ENCODE measurements around the gene PRRT2.
A peak's percentile ranks its signal among the peaks of the same experiment; 100 is the strongest.

Gene PRRT2

DNA sequence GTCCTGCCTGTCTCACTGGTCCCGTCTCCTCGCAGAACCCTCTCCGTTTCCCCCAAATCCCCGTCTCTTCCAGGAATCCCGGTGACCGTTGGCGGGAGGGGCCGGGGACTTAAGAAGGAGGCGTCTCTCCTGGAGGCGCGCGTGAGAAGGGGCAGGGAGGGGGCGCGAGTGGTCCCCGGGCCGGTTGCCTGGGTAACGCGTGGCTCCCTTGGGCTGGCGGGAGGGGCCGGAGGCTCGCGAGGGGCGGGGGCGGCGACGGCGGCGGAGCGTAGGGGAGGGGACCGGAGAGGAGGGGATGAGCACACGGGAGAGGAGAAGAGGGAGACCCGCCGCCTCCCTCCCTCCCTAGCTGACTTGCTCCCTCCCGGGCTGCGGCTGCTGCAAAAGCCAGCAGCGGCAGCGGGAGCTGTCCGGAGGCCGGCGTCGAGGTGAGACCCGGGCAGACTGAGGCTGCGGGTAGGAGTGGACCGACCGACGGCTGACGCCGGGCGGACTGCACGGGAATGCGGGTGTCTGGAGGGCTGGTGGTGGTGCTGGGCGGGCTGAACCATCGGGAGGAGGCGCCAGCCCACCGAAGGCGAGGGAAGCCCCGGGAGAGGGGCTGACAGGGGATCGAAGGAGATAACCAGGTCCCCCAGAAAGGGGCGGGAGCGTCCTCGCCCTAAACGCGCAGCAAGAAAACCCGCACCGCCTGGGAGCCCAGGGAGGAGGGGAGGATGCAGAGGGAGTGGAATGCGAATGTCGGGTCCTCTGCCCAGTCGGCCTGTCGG, at the start of gene PRRT2:
Gene PRRT2 (plus strand): TSS at position 298 of the 770 bp plus-strand sequence. CDS start 862 bp downstream, outside the sequence.
- peak; percentile 87 for DNase-seq (ENCODE audit: low spot score)
- TF ChIP-seq, protein P1, sequence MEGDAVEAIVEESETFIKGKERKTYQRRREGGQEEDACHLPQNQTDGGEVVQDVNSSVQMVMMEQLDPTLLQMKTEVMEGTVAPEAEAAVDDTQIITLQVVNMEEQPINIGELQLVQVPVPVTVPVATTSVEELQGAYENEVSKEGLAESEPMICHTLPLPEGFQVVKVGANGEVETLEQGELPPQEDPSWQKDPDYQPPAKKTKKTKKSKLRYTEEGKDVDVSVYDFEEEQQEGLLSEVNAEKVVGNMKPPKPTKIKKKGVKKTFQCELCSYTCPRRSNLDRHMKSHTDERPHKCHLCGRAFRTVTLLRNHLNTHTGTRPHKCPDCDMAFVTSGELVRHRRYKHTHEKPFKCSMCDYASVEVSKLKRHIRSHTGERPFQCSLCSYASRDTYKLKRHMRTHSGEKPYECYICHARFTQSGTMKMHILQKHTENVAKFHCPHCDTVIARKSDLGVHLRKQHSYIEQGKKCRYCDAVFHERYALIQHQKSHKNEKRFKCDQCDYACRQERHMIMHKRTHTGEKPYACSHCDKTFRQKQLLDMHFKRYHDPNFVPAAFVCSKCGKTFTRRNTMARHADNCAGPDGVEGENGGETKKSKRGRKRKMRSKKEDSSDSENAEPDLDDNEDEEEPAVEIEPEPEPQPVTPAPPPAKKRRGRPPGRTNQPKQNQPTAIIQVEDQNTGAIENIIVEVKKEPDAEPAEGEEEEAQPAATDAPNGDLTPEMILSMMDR (IDR thresholded peaks at IDR 0.05) = no peak
- Histone ChIP-seq H3K4me3 (peak within 1 kb of the TSS; percentile 78), H3K27ac (peak within 1 kb of the TSS; percentile 95 to 98)

DNA sequence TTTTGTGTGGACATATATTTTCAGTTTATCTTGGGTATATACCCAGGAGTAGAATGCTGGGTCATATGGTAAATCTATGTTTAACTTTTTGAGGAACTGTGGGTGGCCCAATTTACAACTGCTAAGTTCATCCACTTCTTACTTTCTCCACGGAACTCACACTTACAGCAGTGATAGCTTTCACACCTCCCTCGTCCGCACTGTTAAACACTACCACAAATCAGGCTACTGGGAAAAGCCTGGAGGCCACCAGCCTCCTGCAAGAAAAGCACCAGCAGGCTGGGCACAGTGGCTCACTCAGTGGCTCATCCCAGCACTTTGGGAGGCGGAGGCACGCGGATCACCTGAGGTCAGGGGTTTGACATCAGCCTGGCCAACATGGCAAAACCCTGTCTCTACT, 48.7 kb upstream of the PRRT2 start:
- no peak for DNase-seq (ENCODE audit: low spot score)
- Histone ChIP-seq H3K27ac (no peak overlapping the region), H3K4me3 (no peak overlapping the region)
- TF ChIP-seq, protein P1 (IDR thresholded peaks at IDR 0.05) = no peak

DNA sequence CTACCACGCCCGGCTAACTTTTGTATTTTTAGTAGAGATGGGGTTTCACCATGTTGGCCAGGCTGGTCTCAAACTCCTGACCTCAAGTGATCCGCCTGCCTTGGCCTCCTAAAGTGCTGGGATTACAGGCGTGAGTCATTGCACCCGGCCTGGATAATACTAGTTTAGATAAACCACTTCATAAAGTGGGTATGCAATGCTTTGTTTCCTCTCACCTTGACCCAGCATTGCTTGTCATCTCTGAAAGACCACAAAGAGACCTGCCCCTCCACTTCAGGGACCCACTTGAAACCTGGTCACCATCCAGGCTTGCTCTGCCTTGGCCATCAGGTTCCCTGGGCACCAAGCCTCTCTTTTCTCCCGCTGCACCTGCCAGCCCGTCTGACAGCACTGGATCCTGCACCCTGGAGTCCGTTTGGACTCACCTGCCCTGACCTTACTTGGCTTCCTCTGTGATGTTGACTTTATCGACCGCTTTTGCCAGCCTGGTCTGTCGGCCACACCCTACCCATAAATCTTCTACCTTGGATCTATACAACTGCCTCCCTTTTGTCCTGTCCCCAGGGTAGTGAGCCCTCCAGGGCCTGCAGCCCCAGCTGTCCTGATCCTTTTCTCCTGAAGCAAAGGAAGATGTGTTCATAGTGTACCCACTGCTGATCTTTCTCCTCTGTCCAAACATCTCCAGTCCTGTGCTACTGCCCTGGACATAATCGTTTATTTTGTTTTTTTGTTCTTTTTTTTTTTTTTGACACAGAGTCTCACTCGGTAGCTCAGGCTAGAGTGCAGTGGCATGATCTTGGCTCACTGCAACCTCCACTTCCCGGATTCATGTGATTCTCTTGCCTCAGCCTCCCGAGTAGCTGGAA, 46.6 kb upstream of the PRRT2 start:
- H3K4me3 ChIP-seq = no peak overlapping the region
- no peak overlapping the region for H3K27ac ChIP-seq
- TF ChIP-seq, protein P1 (IDR thresholded peaks at IDR 0.05) = no peak
- DNase-seq (ENCODE audit: low spot score) = no peak

DNA sequence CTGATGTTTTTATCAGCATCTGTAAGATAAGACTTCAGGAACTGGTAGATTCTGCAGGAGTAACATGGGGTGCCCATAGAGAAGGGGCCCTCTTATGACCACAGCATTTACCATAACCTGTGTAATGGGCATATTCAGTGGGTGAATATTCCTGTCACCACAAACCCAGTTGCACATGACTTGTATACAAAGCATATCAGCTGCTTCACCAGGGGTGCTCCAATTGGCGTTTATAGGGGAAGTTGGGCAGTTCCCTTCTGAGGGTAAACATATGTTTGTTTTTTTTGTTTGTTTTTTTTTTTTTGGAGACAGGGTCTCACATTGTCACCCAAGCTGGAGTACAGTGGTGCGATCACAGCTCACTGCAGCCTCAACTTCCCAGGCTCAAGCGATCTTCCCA, 45.4 kb upstream of the PRRT2 start:
- DNase-seq (ENCODE audit: low spot score) = no peak
- Histone ChIP-seq H3K4me3 (no peak overlapping the region), H3K27ac (no peak overlapping the region)
- TF ChIP-seq, protein P1 (IDR thresholded peaks at IDR 0.05) = no peak

DNA sequence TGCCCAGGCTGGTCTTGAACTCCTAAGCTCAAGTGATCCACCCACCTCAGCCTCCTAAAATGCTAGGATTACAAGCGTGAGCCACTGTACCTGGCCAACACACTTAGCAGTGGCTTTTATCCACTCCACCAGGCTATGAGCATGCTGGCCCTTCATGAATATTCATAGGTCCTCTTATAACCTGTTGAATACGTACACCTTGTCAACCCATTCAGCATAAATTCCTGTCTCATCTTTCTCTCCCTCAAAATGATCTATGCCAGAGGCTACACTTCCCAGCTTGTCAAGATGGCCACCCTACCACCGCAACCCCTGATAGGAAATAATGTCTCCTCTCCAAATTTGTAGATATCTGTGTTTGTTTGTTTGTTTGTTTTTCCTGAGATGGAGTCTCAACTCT, 44.9 kb upstream of the PRRT2 start:
- Histone ChIP-seq H3K27ac (no peak overlapping the region), H3K4me3 (no peak overlapping the region)
- TF ChIP-seq, protein P1 (IDR thresholded peaks at IDR 0.05) = no peak
- no peak for DNase-seq (ENCODE audit: low spot score)

DNA sequence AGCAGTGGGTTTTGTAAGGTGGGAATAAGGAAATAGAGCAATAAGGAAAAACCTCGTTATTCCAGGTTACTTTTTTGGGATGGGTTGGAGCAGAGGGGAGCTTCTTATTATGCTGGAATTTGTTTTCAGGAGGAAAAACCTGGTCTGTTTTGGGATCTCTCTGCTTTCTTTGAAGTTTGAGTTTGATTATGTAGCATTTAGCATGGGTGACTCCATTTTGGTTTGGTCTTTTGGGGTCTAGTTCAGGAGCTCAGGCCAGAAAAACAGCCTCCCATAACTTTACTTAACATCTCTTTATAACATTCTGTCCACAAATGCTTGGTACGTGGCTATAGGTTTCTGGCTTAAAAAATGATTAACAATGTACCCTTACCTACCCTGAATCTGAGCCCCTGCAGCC, 42.5 kb upstream of the PRRT2 start:
- no peak for DNase-seq (ENCODE audit: low spot score)
- H3K4me3 ChIP-seq = no peak overlapping the region
- H3K27ac ChIP-seq = no peak overlapping the region
- TF ChIP-seq, protein P1 (IDR thresholded peaks at IDR 0.05) = no peak

All from coronary artery (tissue), 2 donors.